Skeletal muscle tissue (tissue), 4 donors: ENCODE measurements around the gene ATP13A4. TPM values are rescaled to one million over a fixed set of nuclear protein-coding genes. Genes with fewer than 3 reads are reported as not detected.

Source experiments
- H3K27ac ChIP-seq: one replicate; pipeline ENCODE4 v1.7.0; 2013; ENCODE audit warnings: mild to moderate bottlenecking, low read depth, low read length, inconsistent platforms
- H3K27me3 ChIP-seq, 3 donors: one replicate each; pipeline ENCODE4 v1.7.0; 2013; ENCODE audit warnings: low read length in 3 of 3; ENCODE audit not compliant: control insufficient read depth in 3 of 3, insufficient read depth in 3 of 3
- H3K36me3 ChIP-seq, 3 donors: one replicate each; pipeline ENCODE4 v1.7.0; 2013; ENCODE audit warnings: low read length in 3 of 3; ENCODE audit not compliant: control insufficient read depth in 3 of 3, insufficient read depth in 3 of 3
- H3K4me1 ChIP-seq, 3 donors: one replicate each; pipeline ENCODE4 v1.7.0; 2013; ENCODE audit warnings: low read length in 3 of 3, mild to moderate bottlenecking in 3 of 3; ENCODE audit not compliant: control insufficient read depth in 3 of 3, insufficient read depth in 3 of 3
- H3K4me3 ChIP-seq, 3 donors: one replicate each; pipeline ENCODE4 v1.7.0; 2013; ENCODE audit warnings: low read length in 3 of 3
- H3K9ac ChIP-seq, 3 donors: one replicate each; pipeline ENCODE4 v1.7.0; 2013; ENCODE audit warnings: low read length in 3 of 3, mild to moderate bottlenecking in 3 of 3, moderate library complexity in 2 of 3, low read depth in 1 of 3
- H3K9me3 ChIP-seq, 3 donors: one replicate each; pipeline ENCODE4 v1.7.0; 2013; ENCODE audit warnings: low read length in 3 of 3; ENCODE audit not compliant: control insufficient read depth in 3 of 3
- total RNA-seq: library from RNA; depleted of rRNA; stranded (reverse); fragments of >200 nt; gene quantifications from one replicate; pipeline ENCODE4 v1.2.3, GENCODE V29; 2014
- donor health status: Osteomylitis.

The ATP13A4 gene
- total RNA-seq, 1 donor from 2014 or later: 1.6 TPM

- Histone ChIP-seq H3K9ac (no peak overlapping the region), H3K9me3 (peaks cover 0 to 3% (median 0%) of the 10 kb centered on the region in 3 donors), H3K4me3 (no peak overlapping the region), H3K27ac (no peak overlapping the region), H3K4me1 (no peaks in the 10 kb centered on the region), H3K36me3 (no peaks in the 10 kb centered on the region), H3K27me3 (peaks cover 0 to 2% (median 0%) of the 10 kb centered on the region in 3 donors)
Measured at GRCh38 chr3:193416629-193417028, 138.1 kb downstream of the ATP13A4 start.

GRCh38 chr3:193407688-193408087, 147.0 kb downstream of the ATP13A4 start:
- no peaks in the 10 kb centered on the region for H3K27me3 ChIP-seq
- no peak overlapping the region for H3K4me3 ChIP-seq
- H3K36me3 ChIP-seq: no peaks in the 10 kb centered on the region
- no peak overlapping the region for H3K9ac ChIP-seq
- no peak overlapping the region for H3K27ac ChIP-seq
- H3K4me1 ChIP-seq: no peaks in the 10 kb centered on the region
- H3K9me3 ChIP-seq: no peaks in the 10 kb centered on the region

- no peak overlapping the region for H3K9ac ChIP-seq
- no peaks in the 10 kb centered on the region for H3K27me3 ChIP-seq
- H3K27ac ChIP-seq: no peak overlapping the region
- H3K4me3 ChIP-seq: no peak overlapping the region
- no peaks in the 10 kb centered on the region for H3K4me1 ChIP-seq
- H3K36me3 ChIP-seq: no peaks in the 10 kb centered on the region
- no peaks in the 10 kb centered on the region for H3K9me3 ChIP-seq
Measured at GRCh38 chr3:193407112-193407511, 147.6 kb downstream of the ATP13A4 start.

GRCh38 chr3:193403307-193403706, 151.4 kb downstream of the ATP13A4 start:
- no peaks in the 10 kb centered on the region for H3K9me3 ChIP-seq
- H3K27me3 ChIP-seq: no peaks in the 10 kb centered on the region
- H3K27ac ChIP-seq: no peak overlapping the region
- no peaks in the 10 kb centered on the region for H3K36me3 ChIP-seq
- no peaks in the 10 kb centered on the region for H3K4me1 ChIP-seq
- H3K9ac ChIP-seq: no peak overlapping the region
- H3K4me3 ChIP-seq: no peak overlapping the region

GRCh38 chr3:193400304-193400703, 154.4 kb downstream of the ATP13A4 start:
- no peaks in the 10 kb centered on the region for H3K27me3 ChIP-seq
- no peak overlapping the region for H3K4me3 ChIP-seq
- H3K27ac ChIP-seq: no peak overlapping the region
- no peaks in the 10 kb centered on the region for H3K36me3 ChIP-seq
- H3K9ac ChIP-seq: no peak overlapping the region
- no peaks in the 10 kb centered on the region for H3K9me3 ChIP-seq
- no peaks in the 10 kb centered on the region for H3K4me1 ChIP-seq

- H3K27me3 ChIP-seq: no peaks in the 10 kb centered on the region
- H3K27ac ChIP-seq: no peak overlapping the region
- H3K9me3 ChIP-seq: no peaks in the 10 kb centered on the region
- H3K4me1 ChIP-seq: no peaks in the 10 kb centered on the region
- no peak overlapping the region for H3K9ac ChIP-seq
- H3K4me3 ChIP-seq: no peak overlapping the region
- H3K36me3 ChIP-seq: no peaks in the 10 kb centered on the region
Measured at GRCh38 chr3:193396451-193397244, 158.0 kb downstream of the ATP13A4 start.

GRCh38 chr3:193391902-193392301, 162.8 kb downstream of the ATP13A4 start:
- Histone ChIP-seq H3K27me3 (no peaks in the 10 kb centered on the region), H3K9me3 (no peaks in the 10 kb centered on the region), H3K36me3 (no peaks in the 10 kb centered on the region), H3K4me3 (no peak overlapping the region), H3K4me1 (no peaks in the 10 kb centered on the region), H3K27ac (no peak overlapping the region), H3K9ac (no peak overlapping the region)

GRCh38 chr3:193389335-193389734, 165.4 kb downstream of the ATP13A4 start:
- no peaks in the 10 kb centered on the region for H3K4me1 ChIP-seq
- no peak overlapping the region for H3K4me3 ChIP-seq
- H3K27ac ChIP-seq: no peak overlapping the region
- H3K36me3 ChIP-seq: no peaks in the 10 kb centered on the region
- no peak overlapping the region for H3K9ac ChIP-seq
- no peaks in the 10 kb centered on the region for H3K9me3 ChIP-seq
- no peaks in the 10 kb centered on the region for H3K27me3 ChIP-seq

- Histone ChIP-seq H3K4me3 (no peak overlapping the region), H3K9ac (no peak overlapping the region), H3K4me1 (no peaks in the 10 kb centered on the region), H3K36me3 (no peaks in the 10 kb centered on the region), H3K27ac (no peak overlapping the region), H3K9me3 (no peaks in the 10 kb centered on the region), H3K27me3 (no peaks in the 10 kb centered on the region)
Measured at GRCh38 chr3:193388361-193388760, 166.3 kb downstream of the ATP13A4 start.

GRCh38 chr3:193387596-193387995, 167.1 kb downstream of the ATP13A4 start:
- Histone ChIP-seq H3K36me3 (no peaks in the 10 kb centered on the region), H3K9ac (no peak overlapping the region), H3K27me3 (no peaks in the 10 kb centered on the region), H3K4me1 (no peaks in the 10 kb centered on the region), H3K9me3 (no peaks in the 10 kb centered on the region), H3K27ac (no peak overlapping the region), H3K4me3 (no peak overlapping the region)
